GM18519 (cell line): ENCODE results near the gene NANOS3.

Source experiments
- ATAC-seq: cut with Tn5 transposase; IDR thresholded peaks from one replicate; pipeline ENCODE4 v1.9.1; 2021; ENCODE audit warnings: mild to moderate bottlenecking, moderate library complexity; ENCODE audit not compliant: unreplicated experiment, low FRiP score

NANOS3 gene

GRCh38 chr19:13882836-13883235, 5.9 kb downstream of the NANOS3 start:
- no peak for ATAC-seq

- no peak for ATAC-seq
Observed at GRCh38 chr19:13883516-13884064, 6.7 kb downstream of the NANOS3 start.

GRCh38 chr19:13884726-13885591, 8.0 kb downstream of the NANOS3 start:
- no peak for ATAC-seq

GRCh38 chr19:13885826-13886365, 9.0 kb downstream of the NANOS3 start:
- no peak for ATAC-seq

GRCh38 chr19:13887018-13887436, 10.1 kb downstream of the NANOS3 start:
- ATAC-seq = no peak

GRCh38 chr19:13887517-13887916, 10.6 kb downstream of the NANOS3 start:
- ATAC-seq = no peak

- ATAC-seq = no peak
Observed at GRCh38 chr19:13888281-13888680, 11.3 kb downstream of the NANOS3 start.

GRCh38 chr19:13890136-13890535, 13.2 kb downstream of the NANOS3 start:
- ATAC-seq = no peak

GRCh38 chr19:13892870-13893269, 15.9 kb downstream of the NANOS3 start:
- ATAC-seq = no peak

- no peak for ATAC-seq
Observed at GRCh38 chr19:13894552-13894951, 17.6 kb downstream of the NANOS3 start.

- ATAC-seq = no peak
Observed at GRCh38 chr19:13896227-13896626, 19.3 kb downstream of the NANOS3 start.

GRCh38 chr19:13899393-13899792, 22.5 kb downstream of the NANOS3 start:
- ATAC-seq = no peak

- no peak for ATAC-seq
Observed at GRCh38 chr19:13899912-13900584, 23.1 kb downstream of the NANOS3 start.

- no peak for ATAC-seq
Observed at GRCh38 chr19:13902993-13903555, 26.1 kb downstream of the NANOS3 start.

- peak; percentile 89 for ATAC-seq
Observed at GRCh38 chr19:13905634-13906520, 28.9 kb downstream of the NANOS3 start, which contains the start of the genes BRME1 and CC2D1A. Gene BRME1 (minus strand): TSS chr19:13906117. CDS start chr19:13904892, 1,225 bp downstream. Gene CC2D1A (plus strand): TSS chr19:13906201. CDS start chr19:13906442, 241 bp downstream.

- ATAC-seq = no peak
Observed at GRCh38 chr19:13906521-13906904, 29.6 kb downstream of the NANOS3 start.

GRCh38 chr19:13906910-13907309, 30.0 kb downstream of the NANOS3 start:
- no peak for ATAC-seq

- ATAC-seq = no peak
Observed at GRCh38 chr19:13908674-13909073, 31.7 kb downstream of the NANOS3 start.

GRCh38 chr19:13909430-13909829, 32.5 kb downstream of the NANOS3 start:
- no peak for ATAC-seq

- no peak for ATAC-seq
Observed at GRCh38 chr19:13913352-13913751, 36.4 kb downstream of the NANOS3 start.
